Keratinocyte (primary cell): ENCODE measurements around the gene ADIPOR1.

Source experiments
- CTCF ChIP-seq, 3 experiments: IDR thresholded peaks in 1 of 3; conservative IDR thresholded peaks in 1 of 3; optimal IDR thresholded peaks in 1 of 3; 2 replicates in 2 of 3; 3 replicates in 1 of 3; pipeline versions ENCODE3 to v1.5.1; 2011; ENCODE audit warnings: low read length in 3 of 3, mild to moderate bottlenecking in 3 of 3, moderate library complexity in 2 of 3, control low read depth in 1 of 3, inconsistent platforms in 1 of 3; ENCODE audit not compliant: insufficient read depth in 2 of 3; ENCODE audit errors: extremely low read depth in 1 of 3
- EZH2 ChIP-seq: IDR thresholded peaks from one replicate; pipeline ENCODE4 v1.6.1; 2012; ENCODE audit warnings: inconsistent platforms, mild to moderate bottlenecking, low read length, moderate library complexity

- TF ChIP-seq CTCF (optimal IDR thresholded peaks at IDR 0.05 in 1 of 3, IDR thresholded peaks at IDR 0.05 in 1 of 3, conservative IDR thresholded peaks at IDR 0.05 in 1 of 3; ENCODE audit: extremely low read depth in 1 of 3, insufficient read depth in 2 of 3, low read length in 3 of 3) (no peak), EZH2 (no peak)
Observed at GRCh38 chr1:202938287-202938925, 19.7 kb downstream of the ADIPOR1 start.
